ENCODE measurements around the gene ADAM29.

Gene ADAM29

DNA sequence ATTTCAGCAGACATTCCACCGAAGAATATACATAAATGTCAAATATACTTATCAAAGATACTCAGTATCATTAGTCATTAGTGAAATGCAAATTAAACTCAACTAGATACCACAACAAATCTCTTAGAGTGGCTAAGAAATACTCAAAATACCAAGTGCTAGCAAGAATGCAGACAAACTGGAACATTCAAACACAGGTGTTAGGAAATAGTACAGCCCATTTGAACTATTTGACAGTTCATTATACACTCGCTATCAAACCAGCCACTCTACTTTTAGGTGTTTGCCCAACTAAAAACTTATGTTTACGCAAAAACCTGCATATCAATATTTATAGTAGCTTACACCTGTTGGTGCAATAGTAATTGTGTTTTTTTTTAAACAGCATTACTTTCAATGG lies 8.8 kb downstream of the ADAM29 start:
- no peak overlapping the region for H3K4me3 ChIP-seq (ENCODE audit: low read depth, low read length)

DNA sequence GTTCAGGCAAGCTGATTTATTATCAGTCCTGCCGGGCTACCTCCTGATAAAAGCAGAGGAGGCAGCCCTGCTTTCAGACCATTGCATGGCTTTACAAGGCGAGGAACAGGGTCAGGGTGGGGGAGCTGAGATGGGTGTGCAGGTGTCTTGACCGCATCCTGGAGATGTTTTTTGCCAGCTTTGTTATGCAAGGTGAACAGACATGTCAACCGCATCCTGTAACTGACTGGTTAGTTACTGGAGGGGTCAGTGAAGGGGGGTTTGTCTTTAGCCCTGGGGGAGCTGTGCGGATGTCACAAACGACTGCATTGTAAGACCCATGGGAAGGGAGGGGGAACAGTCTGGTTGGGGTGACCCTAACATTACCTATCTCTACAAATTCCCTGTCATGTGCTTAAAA lies 10.0 kb downstream of the ADAM29 start:
- DNase-seq (ENCODE audit: low read depth): no peak
- TF ChIP-seq, protein P1, sequence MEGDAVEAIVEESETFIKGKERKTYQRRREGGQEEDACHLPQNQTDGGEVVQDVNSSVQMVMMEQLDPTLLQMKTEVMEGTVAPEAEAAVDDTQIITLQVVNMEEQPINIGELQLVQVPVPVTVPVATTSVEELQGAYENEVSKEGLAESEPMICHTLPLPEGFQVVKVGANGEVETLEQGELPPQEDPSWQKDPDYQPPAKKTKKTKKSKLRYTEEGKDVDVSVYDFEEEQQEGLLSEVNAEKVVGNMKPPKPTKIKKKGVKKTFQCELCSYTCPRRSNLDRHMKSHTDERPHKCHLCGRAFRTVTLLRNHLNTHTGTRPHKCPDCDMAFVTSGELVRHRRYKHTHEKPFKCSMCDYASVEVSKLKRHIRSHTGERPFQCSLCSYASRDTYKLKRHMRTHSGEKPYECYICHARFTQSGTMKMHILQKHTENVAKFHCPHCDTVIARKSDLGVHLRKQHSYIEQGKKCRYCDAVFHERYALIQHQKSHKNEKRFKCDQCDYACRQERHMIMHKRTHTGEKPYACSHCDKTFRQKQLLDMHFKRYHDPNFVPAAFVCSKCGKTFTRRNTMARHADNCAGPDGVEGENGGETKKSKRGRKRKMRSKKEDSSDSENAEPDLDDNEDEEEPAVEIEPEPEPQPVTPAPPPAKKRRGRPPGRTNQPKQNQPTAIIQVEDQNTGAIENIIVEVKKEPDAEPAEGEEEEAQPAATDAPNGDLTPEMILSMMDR (IDR thresholded peaks at IDR 0.05; ENCODE audit: control insufficient read depth, extremely low read depth, insufficient read depth): no peak
- H3K4me3 ChIP-seq (ENCODE audit: low read depth, low read length): no peak overlapping the region

More for the DNA sequence above, 8.8 kb downstream of the ADAM29 start:
- no peak for DNase-seq (ENCODE audit: low read depth)
- TF ChIP-seq, protein P1 (IDR thresholded peaks at IDR 0.05; ENCODE audit: control insufficient read depth, extremely low read depth, insufficient read depth): no peak

DNA sequence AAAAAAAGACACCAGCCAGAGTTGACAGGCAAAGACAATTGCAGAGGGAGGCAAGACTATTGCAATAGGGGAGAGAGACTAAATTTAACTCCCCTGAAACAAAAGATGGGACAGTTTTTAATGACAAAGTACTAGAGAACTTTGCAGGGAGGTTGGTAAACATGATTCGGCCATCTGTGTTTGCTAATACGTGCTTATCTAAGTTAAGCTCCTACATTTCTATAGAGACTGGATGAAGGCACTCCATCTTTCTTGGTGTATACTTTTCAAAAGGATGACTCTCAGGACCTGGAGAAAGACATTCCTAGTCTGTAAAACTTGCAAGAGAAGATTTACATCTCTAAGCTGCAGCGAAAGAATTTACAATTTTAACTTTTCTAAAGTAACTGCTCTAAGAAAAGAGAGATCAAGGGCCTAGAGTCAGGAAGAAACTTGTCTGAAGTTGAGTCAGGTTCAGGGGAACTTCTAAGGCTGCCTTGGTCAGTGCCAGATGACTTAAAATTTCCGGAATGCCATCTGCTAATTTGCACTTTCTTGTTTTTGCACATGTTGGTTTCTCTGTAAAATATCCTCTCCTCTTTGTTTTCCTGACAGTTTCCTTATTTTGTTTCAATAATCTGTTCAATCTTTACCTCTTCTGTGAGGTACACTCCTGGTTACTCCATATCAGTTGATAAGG lies 10.6 kb downstream of the ADAM29 start:
- TF ChIP-seq, protein P1 (IDR thresholded peaks at IDR 0.05; ENCODE audit: control insufficient read depth, extremely low read depth, insufficient read depth): no peak
- DNase-seq (ENCODE audit: low read depth): no peak
- H3K4me3 ChIP-seq (ENCODE audit: low read depth, low read length): no peak overlapping the region

DNA sequence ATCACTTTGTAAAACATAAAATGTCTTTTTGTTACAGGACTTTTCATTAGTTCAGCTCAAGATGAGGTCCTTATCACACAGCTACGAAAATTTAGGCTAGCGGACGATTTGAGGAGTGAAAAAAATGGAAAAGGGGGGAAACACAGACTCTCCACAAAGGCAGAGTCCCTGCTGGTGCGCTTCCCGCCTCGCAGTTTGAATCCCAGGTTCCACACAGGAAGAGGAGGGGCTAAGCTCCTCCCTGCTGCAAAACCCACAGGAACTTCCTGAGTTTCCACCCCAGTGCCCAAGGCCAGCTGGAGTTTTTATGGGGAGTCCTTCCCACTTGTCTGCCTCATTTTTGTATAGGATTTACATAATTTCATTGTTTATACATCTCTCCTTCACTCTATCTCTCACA lies 11.2 kb downstream of the ADAM29 start:
- TF ChIP-seq, protein P1 (IDR thresholded peaks at IDR 0.05; ENCODE audit: control insufficient read depth, extremely low read depth, insufficient read depth): no peak
- H3K4me3 ChIP-seq (ENCODE audit: low read depth, low read length): no peak overlapping the region
- DNase-seq (ENCODE audit: low read depth): no peak

DNA sequence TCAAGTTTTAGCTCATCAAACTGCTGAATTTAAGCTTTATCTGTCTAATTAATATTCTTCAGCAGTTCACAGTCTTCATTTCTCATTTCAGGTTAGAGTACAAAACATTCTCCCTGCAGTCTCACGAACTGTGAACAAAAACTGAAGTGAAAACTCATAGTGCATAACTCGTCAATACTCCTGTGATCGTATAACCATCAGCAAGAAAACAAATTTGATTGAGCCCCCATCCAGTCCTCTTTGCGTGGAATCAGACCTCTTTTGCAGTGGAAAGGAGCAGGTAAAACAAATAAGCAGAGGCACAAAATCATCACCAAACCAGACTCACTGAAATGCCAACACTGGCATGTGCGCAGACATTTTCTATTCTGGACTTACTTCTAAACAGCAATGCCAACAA lies 12.7 kb downstream of the ADAM29 start:
- DNase-seq (ENCODE audit: low read depth): no peak
- H3K4me3 ChIP-seq (ENCODE audit: low read depth, low read length): no peak overlapping the region
- TF ChIP-seq, protein P1 (IDR thresholded peaks at IDR 0.05; ENCODE audit: control insufficient read depth, extremely low read depth, insufficient read depth): no peak

DNA sequence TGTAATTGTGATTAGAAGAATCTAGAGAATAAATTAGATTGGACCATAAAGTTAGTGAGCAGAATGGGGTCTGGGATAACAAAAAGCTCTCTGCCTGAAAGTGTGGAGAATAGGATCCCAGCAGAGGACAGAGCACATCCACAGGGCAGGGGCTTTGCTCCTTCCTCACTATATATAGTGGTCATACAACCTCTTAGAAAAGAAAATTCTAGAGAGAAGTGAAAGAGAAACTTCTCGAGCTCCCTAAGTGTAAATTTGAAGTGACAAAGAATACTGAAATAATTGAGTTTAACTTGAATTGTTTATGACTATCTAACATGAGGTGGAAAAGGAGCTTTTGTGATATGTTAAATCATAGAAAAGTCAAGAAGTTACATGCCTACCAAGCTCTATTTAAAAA lies 14.9 kb downstream of the ADAM29 start:
- TF ChIP-seq, protein P1 (IDR thresholded peaks at IDR 0.05; ENCODE audit: control insufficient read depth, extremely low read depth, insufficient read depth): no peak
- no peak for DNase-seq (ENCODE audit: low read depth)
- H3K4me3 ChIP-seq (ENCODE audit: low read depth, low read length): no peak overlapping the region

DNA sequence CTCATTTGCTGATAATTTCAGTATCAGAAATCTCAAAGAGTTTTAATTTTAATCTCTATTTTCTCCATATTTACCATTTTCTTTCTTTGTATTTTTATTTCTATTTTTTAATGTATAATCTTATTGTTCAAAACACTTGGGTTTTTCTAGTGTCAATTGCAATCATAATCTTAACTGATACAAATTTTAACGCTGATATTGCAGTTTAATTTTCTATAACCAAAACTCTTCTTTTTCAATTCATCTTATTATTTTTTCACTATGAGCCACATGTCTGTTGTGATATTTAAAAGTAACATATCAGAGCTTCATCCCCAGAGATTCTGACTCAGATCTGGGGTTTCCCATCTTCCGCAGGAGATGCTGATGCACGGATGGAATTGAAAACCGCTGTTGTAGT lies 16.2 kb downstream of the ADAM29 start:
- TF ChIP-seq, protein P1 (IDR thresholded peaks at IDR 0.05; ENCODE audit: control insufficient read depth, extremely low read depth, insufficient read depth): no peak
- DNase-seq (ENCODE audit: low read depth): no peak
- H3K4me3 ChIP-seq (ENCODE audit: low read depth, low read length): no peak overlapping the region

All from LNCaP clone FGC (cell line).